DOHH2 (cell line): Measurements from ENCODE around the gene SMC5.

Source experiments
- EZH2phosphoT487 ChIP-seq: fragments of 200-600 bp; sonication (generic); IDR thresholded peaks from 2 replicates; pipeline ENCODE4 v1.6.1; 2017; ENCODE audit warnings: borderline replicate concordance, mild to moderate bottlenecking, antibody characterized with exemption, low read length, moderate library complexity, mixed read lengths
- TF ChIP-seq, protein P1 (sequence below): fragments of 200-600 bp; sonication (generic); IDR thresholded peaks from one replicate; pipeline ENCODE4 v1.5.1; 2014; ENCODE audit warnings: antibody characterized with exemption, mild to moderate bottlenecking, low read depth, low read length; ENCODE audit not compliant: poor library complexity, severe bottlenecking

DNA sequence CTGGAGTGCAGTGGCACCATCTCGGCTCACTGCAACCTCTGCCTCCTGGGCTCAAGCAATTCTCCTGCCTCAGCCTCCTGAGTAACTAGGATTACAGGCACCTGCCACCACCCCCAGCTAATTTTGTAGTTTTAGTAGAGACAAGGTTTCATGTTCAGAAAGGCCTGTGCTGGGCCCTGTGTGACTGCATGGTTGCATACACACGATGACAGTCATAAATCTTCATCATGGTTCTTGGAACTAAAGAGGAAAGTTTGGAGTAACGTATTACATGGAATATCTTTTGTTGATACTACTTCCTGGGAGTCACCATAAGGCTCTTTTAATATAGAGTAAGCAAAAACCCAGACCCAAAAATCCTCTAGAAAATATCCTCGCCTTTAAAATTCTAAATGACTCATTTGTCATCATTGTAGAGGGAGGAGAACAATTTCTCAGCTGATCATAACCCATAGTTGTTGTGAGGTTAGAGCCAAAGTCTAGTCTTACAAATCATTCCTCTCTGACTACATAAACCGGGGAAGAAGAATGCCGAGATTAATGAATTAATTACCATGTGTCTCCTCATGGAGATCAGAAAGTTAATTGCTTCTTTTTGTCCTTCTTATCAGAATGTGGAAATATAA lies 108.6 kb downstream of the SMC5 start:
- TF ChIP-seq, protein P1, sequence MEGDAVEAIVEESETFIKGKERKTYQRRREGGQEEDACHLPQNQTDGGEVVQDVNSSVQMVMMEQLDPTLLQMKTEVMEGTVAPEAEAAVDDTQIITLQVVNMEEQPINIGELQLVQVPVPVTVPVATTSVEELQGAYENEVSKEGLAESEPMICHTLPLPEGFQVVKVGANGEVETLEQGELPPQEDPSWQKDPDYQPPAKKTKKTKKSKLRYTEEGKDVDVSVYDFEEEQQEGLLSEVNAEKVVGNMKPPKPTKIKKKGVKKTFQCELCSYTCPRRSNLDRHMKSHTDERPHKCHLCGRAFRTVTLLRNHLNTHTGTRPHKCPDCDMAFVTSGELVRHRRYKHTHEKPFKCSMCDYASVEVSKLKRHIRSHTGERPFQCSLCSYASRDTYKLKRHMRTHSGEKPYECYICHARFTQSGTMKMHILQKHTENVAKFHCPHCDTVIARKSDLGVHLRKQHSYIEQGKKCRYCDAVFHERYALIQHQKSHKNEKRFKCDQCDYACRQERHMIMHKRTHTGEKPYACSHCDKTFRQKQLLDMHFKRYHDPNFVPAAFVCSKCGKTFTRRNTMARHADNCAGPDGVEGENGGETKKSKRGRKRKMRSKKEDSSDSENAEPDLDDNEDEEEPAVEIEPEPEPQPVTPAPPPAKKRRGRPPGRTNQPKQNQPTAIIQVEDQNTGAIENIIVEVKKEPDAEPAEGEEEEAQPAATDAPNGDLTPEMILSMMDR: no peak
- TF ChIP-seq EZH2phosphoT487: no peak
